ENCODE data around the gene RHBDD2. TPM values are rescaled to one million over a fixed set of nuclear protein-coding genes. Genes with fewer than 3 reads are reported as not detected.
"Not testable (repeated sequence)": the region's sequence is repeated elsewhere in the genome, so short reads cannot be mapped to it uniquely, and the experiment has no call there.

RHBDD2 gene
- polyA plus RNA-seq, 1 of the 3 experiments (the other 2 are of a cell fraction), result 77.6 TPM

GRCh38 chr7:75889223-75889825, 10.5 kb downstream of the RHBDD2 start:
- Histone ChIP-seq H4K20me1 (ENCODE audit: insufficient read depth) (no peaks in the 10 kb centered on the region), H3K4me2 (no peak overlapping the region), H3K9me3 (no peaks in the 10 kb centered on the region), H3K27ac (ENCODE audit: low read depth in 2 of 2, low read length in 1 of 2) (no peak overlapping the region), H3K4me3 (ENCODE audit: low read depth in 2 of 2, low read length in 1 of 2) (no peak overlapping the region), H2AFZ (ENCODE audit: low read depth) (no peak overlapping the region), H3K4me1 (ENCODE audit: control insufficient read depth in 1 of 2, insufficient read depth in 2 of 2, low read depth in 1 of 2, low read length in 1 of 2) (no peaks in the 10 kb centered on the region), H3K9me2 (no peaks in the 10 kb centered on the region), H3K36me3 (replicated peaks in 1 of 2; ENCODE audit: control insufficient read depth in 1 of 2, insufficient read depth in 2 of 2, low read length in 1 of 2) (peaks cover 27 to 36% of the 10 kb centered on the region in 2 experiments), H3K27me3 (ENCODE audit: insufficient read depth) (no peaks in the 10 kb centered on the region), H3K79me2 (ENCODE audit: insufficient read depth) (no peaks in the 10 kb centered on the region), H3F3A (replicated peaks; ENCODE audit: insufficient read depth) (no peaks in the 10 kb centered on the region), H3K9ac (no peak overlapping the region)
- ChIA-PET POLR2A (interaction anchor here (0.9 to 1.5 kb wide), 5 partner anchors 9 to 158 kb away, joined by 3 to 4 read pairs (median 3); partner anchors contain the start of genes MDH2 and STYXL1), CTCF (interaction anchor here (2.1 kb wide), 1 partner anchor 23 kb away, joined by 5 read pairs; no protein-coding TSS in a partner anchor)
- 96% methylated on average over 8 of the region's 11 CpGs for WGBS (ENCODE audit: low lambda C conversion rate)
- TF ChIP-seq ZBTB33 (IDR thresholded peaks at IDR 0.05; ENCODE audit: borderline replicate concordance, low read depth) (no peak), MXI1 (IDR thresholded peaks at IDR 0.05; ENCODE audit: low read depth, low read length) (no peak), NFIC (IDR thresholded peaks at IDR 0.05; ENCODE audit: borderline replicate concordance) (no peak)
- DNase-seq, result no peak

- H3F3A ChIP-seq (replicated peaks; ENCODE audit: insufficient read depth), result no peaks in the 10 kb centered on the region
- no peak overlapping the region for H3K27ac ChIP-seq (ENCODE audit: low read depth in 2 of 2, low read length in 1 of 2)
- H3K36me3 ChIP-seq (replicated peaks in 1 of 2; ENCODE audit: control insufficient read depth in 1 of 2, insufficient read depth in 2 of 2, low read length in 1 of 2), result peaks cover 24 to 32% of the 10 kb centered on the region in 2 experiments
- no peaks in the 10 kb centered on the region for H3K4me1 ChIP-seq (ENCODE audit: control insufficient read depth in 1 of 2, insufficient read depth in 2 of 2, low read depth in 1 of 2, low read length in 1 of 2)
- 90% methylated on average over 11 of the region's 11 CpGs for WGBS (ENCODE audit: low lambda C conversion rate)
- no peak overlapping the region for H3K4me3 ChIP-seq (ENCODE audit: low read depth in 2 of 2, low read length in 1 of 2)
- no peak for DNase-seq
- no peaks in the 10 kb centered on the region for H3K79me2 ChIP-seq (ENCODE audit: insufficient read depth)
- POLR2A ChIA-PET, result interaction anchor here (0.9 to 1.5 kb wide), 3 partner anchors 10 to 158 kb away, joined by 3 to 4 read pairs (median 3); partner anchors contain the start of genes MDH2 and STYXL1
- no peak overlapping the region for H2AFZ ChIP-seq (ENCODE audit: low read depth)
- CTCF ChIA-PET, result interaction anchor here (1.1 to 2.1 kb wide), 2 partner anchors 23 to 83 kb away, joined by 4 to 5 read pairs; no protein-coding TSS in a partner anchor
- H3K9ac ChIP-seq, result no peak overlapping the region
- no peaks in the 10 kb centered on the region for H4K20me1 ChIP-seq (ENCODE audit: insufficient read depth)
- no peak overlapping the region for H3K4me2 ChIP-seq
- H3K27me3 ChIP-seq (ENCODE audit: insufficient read depth), result no peaks in the 10 kb centered on the region
- TF ChIP-seq RCOR1 (IDR thresholded peaks at IDR 0.05; ENCODE audit: low read length) (no peak), FOXJ3 (CRISPR knock-in tag; IDR thresholded peaks at IDR 0.05) (no peak), NFIC (IDR thresholded peaks at IDR 0.05; ENCODE audit: borderline replicate concordance) (no peak), MEF2A (IDR thresholded peaks at IDR 0.05; ENCODE audit: borderline replicate concordance, low read depth) (no peak), EP300 (IDR thresholded peaks at IDR 0.05; ENCODE audit: borderline replicate concordance in 1 of 2, low read depth in 1 of 2, low read length in 1 of 2) (no peak), PBX3 (IDR thresholded peaks at IDR 0.05) (0 out of 2 replicates have a peak, but pooled peaks have one; percentile 3), CTCF (IDR thresholded peaks at IDR 0.05) (no peak), SMC3 (IDR thresholded peaks at IDR 0.05; ENCODE audit: low read depth, low read length) (no peak), NRF1 (IDR thresholded peaks at IDR 0.05; ENCODE audit: low read depth, low read length) (no peak)
- no peaks in the 10 kb centered on the region for H3K9me3 ChIP-seq
- H3K9me2 ChIP-seq, result no peaks in the 10 kb centered on the region
Measured at GRCh38 chr7:75889826-75890225, 11.0 kb downstream of the RHBDD2 start.

- not testable (repeated sequence) for H3K4me1 ChIP-seq (ENCODE audit: control insufficient read depth in 1 of 2, insufficient read depth in 2 of 2, low read depth in 1 of 2, low read length in 1 of 2); DNase-seq; H3K9ac ChIP-seq; H3K9me3 ChIP-seq; H3K4me3 ChIP-seq (ENCODE audit: low read depth in 2 of 2, low read length in 1 of 2); H3K27me3 ChIP-seq (ENCODE audit: insufficient read depth); H3K79me2 ChIP-seq (ENCODE audit: insufficient read depth); H3F3A ChIP-seq (replicated peaks; ENCODE audit: insufficient read depth); H3K27ac ChIP-seq (ENCODE audit: low read depth in 2 of 2, low read length in 1 of 2); H3K4me2 ChIP-seq; H3K9me2 ChIP-seq; H2AFZ ChIP-seq (ENCODE audit: low read depth); H4K20me1 ChIP-seq (ENCODE audit: insufficient read depth)
- CTCF ChIA-PET, result interaction anchor here (1.0 to 2.2 kb wide), 3 partner anchors 20 to 129 kb away, joined by 4 to 13 read pairs (median 4); no protein-coding TSS in a partner anchor
- WGBS (ENCODE audit: low lambda C conversion rate), result 88% methylated on average over 7 of the region's 7 CpGs
- POLR2A ChIA-PET, result interaction anchor here (1.1 to 1.2 kb wide), 3 partner anchors 11 to 75 kb away, joined by 3 to 4 read pairs (median 3); no protein-coding TSS in a partner anchor
- peaks cover 12 to 21% of the 10 kb centered on the region in 2 experiments for H3K36me3 ChIP-seq (replicated peaks in 1 of 2; ENCODE audit: control insufficient read depth in 1 of 2, insufficient read depth in 2 of 2, low read length in 1 of 2)
Measured at GRCh38 chr7:75891237-75891636, 12.4 kb downstream of the RHBDD2 start.
